Iris pigment epithelial cell (primary cell): ENCODE data around the gene MARK1.
"Not testable (repeated sequence)": the region's sequence is repeated elsewhere in the genome, so short reads cannot be mapped to it uniquely, and the experiment has no call there.

Source experiments
- DNase-seq: peaks from one replicate; pipeline ENCODE4 v3.0.0-alpha.2; 2011; ENCODE audit warnings: low read depth

The MARK1 gene

GRCh38 chr1:220528679-220529501 lies 954 bp downstream of the MARK1 start:
- DNase-seq: no peak

DNA sequence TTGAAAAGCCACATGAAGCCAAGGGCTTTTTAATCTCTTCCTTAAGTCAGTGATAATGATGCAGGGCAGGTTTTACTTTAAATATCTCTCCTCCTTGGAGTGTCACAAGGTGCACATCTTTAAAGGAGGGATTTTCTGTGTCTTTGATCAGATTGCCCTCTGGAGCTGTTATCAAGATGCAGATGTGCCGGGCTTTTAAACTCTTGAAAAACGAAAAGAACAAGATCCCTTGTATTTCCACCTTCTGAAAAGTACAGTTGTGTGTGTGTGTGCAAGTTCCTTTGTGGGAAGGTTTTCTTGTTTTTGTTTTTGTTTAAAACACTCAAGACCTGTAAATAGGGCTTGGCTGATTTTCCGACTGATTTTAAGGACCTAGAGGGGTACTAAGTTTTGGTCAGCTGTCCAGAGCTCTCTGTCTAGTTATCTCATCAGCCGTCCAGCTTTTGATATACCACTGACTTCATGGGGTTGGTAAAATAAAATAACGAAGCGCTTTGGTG lies 1.6 kb downstream of the MARK1 start:
- DNase-seq: no peak

DNA sequence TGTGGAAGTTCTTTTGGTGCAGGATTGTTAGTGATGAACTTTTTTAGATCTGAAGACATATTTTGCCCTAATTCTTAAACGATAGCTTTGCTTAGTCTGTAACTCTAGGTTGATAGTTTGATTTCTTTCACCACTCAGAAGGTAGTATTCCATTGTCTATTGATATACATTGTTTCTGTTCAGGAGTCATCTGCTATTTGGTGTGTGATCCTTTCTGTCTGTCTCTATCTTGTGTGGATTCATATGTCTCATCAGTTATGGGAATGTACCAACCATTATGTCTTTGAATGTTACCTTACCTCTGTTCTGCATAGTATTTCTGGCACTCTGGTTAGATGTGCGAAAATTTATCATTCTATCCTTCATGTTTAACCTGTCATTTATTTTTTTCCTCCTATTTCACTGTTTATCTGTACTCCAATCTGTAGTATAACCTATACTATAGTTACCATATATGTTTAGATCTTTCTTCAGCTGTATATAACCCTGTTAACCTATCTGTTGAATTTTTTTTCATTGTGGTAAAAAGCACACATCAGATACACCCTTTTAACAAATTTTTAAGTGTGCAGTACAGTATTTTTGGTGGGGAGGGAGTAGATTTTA lies 5.7 kb downstream of the MARK1 start:
- no peak for DNase-seq

GRCh38 chr1:220544901-220545303 lies 17.0 kb downstream of the MARK1 start:
- DNase-seq: no peak

DNA sequence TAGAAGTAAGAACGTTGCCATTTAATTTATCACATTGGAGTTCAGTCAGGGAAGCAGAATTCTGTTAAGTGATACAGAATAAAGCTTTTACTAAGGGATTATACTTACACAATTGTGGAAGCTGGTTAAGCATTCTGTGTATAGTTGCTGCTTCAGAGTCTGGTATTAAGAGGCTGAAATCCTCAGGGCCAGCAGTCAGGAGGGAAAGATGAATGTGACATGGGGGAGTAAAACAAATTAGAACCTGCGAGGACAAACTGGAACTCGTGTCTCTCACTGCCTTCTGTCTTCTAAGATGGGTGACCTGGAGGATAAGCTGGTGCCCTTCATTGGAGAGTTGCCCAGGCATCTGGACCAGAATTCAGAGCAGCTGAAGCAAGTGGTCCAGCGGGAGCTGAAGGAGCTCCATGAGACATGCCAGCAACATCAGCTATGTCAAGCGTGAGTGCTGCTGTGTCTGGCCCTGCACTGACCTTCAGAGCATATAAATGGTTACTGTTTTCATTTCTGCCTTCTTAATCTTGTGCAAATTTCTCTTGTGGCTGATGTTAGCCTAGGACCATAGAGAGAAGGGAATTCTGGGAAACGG lies 23.0 kb downstream of the MARK1 start:
- no peak for DNase-seq

DNA sequence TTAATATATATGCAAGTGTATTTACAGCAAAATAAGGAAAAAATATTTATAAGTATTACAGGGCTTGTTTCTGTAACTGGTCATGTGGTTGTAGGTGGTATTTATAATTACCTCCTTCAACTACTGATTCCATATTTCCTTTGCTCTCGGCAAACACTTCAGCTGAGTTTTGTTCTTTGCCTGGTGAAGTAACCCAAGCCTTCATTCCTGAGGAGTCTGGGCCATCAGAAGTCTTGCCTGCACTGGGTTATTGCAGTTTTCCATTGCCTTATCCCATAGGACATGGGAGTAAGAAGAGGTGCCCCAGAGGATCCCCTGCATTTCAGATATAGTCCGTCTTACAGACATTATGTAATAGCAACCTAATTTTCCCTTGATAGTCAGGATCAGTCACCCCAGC lies 23.8 kb downstream of the MARK1 start:
- no peak for DNase-seq

GRCh38 chr1:220552672-220553260 lies 24.8 kb downstream of the MARK1 start:
- DNase-seq: peak; percentile 4

DNA sequence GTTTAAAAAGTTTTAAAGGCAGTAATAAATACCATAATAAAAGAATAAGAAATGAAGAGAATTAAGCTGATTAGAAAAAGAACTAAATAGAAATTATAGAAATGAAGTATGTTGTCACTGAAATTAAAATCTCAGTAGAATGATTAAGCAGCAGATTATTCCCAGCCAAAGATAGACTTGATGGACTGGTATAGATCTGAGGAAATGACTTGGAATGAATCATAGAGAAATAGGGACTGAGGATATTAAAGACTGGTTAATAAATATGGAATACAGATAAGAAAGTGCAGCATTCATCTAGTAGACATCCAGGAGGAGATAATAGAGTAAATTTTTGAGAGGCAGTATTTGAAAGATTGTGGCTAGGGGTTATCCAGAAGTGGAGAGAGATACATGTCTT lies 28.7 kb downstream of the MARK1 start:
- DNase-seq: no peak

DNA sequence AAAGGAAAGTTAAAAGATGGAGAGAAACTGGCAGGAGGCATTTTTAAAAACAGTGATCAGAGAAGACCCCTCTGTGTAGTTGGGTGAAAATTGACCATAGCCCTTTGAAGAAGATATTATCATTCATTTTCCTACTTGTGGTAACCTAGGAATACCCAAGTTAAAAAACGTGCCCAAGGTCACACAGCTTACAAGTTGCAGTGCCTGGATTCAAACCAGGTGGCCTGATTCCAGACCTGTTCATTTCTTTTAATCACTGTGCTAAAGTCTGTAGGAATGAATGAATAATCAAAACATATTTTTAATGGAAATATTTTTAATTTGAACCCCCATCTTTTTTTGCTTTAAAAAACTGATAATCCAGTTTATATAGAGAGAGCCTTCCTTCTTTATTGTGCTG lies 35.6 kb downstream of the MARK1 start:
- DNase-seq: no peak

GRCh38 chr1:220564216-220564615 lies 36.3 kb downstream of the MARK1 start:
- no peak for DNase-seq

GRCh38 chr1:220565670-220566069 lies 37.7 kb downstream of the MARK1 start:
- no peak for DNase-seq

GRCh38 chr1:220566869-220567268 lies 38.9 kb downstream of the MARK1 start:
- DNase-seq: no peak

- DNase-seq: no peak
These were observed 44.5 kb downstream of the MARK1 start for GRCh38 chr1:220572416-220572815.

- DNase-seq: no peak
These were observed 45.9 kb downstream of the MARK1 start for GRCh38 chr1:220573836-220574235.

DNA sequence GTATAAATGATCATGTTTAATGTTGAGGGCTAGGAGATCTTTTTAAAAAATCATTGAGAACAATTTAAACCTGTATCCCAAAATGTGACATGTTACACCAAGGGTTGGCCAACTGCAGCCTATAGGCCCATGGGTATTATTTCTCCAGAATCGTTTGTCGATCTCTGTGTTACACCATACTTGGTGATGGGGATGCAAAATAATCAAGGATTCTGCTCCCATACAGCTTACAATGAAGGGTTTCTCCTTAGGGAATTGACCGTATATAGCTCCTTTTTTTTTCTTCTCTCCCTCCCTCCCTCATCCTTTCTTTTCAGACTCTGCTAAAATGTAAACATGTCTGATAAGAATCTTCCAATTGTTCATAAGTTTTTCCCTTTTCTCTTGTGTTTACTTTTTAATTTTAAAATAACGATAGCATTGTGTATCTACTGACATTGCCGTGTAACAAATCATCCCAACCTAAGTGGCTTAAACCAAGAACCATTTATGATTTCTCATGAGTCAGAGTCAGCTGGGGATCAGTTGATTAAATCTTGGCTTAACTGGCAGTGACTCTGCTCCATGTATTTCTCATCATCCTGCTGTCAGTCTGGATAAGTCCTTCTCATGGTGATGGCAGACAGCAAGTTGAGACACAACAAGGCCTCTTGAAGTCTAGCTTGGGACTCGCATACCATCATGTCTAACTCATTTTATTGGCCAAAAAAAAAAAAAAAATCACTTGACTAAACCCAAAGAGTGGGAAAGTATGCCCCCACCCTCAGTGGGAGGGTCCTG lies 48.0 kb downstream of the MARK1 start:
- no peak for DNase-seq

GRCh38 chr1:220577926-220578325 lies 50.0 kb downstream of the MARK1 start:
- DNase-seq: no peak

DNA sequence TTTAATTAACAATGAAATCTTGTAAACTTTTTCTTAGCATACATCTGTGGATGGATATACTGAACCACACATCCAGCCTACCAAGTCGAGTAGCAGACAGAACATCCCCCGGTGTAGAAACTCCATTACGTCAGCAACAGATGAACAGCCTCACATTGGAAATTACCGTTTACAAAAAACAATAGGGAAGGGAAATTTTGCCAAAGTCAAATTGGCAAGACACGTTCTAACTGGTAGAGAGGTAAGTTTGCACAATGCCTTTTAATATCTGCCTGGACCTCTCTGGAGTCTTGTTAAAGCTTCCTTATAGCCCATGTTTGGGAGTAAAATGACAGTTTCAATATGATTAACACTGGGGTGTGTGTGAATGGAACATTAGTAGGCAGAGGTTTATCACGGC lies 51.4 kb downstream of the MARK1 start:
- DNase-seq: no peak

DNA sequence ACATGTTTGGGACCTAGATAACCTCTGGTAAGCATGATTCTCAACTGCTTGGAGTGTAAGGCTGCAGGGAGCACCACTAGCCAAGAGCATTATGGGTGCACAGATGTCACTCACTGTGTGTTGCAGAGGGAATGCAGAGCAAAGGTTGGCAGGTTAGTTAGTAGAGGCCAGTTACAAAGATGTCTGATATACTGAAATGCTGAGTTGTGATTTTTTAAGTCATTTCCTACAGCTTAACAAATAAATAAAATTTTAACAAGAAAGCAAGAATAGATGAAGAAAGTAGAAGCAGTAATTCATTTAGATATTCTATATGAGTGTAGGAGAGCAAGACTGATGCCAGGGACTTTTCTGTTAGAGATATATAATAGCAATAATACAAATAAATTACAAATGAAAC lies 64.8 kb downstream of the MARK1 start:
- no peak for DNase-seq

DNA sequence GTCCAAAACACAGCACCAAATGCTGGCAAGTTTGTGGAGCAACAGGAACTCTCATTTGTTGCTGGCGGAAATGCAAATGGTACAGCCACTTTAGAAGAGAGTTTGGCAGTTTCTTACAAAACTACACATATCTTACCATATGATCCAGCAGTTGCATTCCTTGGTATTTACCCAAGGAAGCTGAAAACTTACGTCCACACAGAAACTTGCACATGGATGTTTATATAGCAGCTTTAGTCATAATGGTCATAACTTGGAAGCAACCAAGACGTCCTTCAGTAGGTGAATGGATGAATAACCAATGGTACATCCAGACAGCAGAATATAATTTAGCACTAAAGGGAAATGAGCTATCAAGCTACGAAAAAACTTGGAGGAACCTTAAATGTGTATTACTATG lies 66.4 kb downstream of the MARK1 start:
- DNase-seq: peak; percentile 33

- DNase-seq: no peak
These were observed 67.2 kb downstream of the MARK1 start for GRCh38 chr1:220595179-220595578.

DNA sequence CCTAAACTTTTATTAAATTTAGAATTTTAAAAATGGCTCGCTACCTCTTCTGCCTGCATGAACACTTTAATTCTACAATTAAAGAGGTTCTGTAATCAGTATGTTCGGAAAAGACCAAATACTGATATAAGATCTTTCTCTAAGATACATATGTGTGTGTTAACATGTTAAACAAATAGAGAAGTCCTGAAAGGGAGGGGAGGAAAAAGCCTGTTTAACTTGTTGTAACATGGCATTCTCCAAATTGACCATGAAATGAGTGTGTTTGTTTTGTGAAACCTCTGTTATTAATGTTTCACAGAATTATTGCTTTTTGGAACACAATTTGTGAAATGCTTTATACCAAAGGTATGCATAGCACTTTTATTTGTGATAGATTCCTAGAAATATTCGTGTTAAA lies 77.0 kb downstream of the MARK1 start:
- DNase-seq: no peak

- not testable (repeated sequence) for DNase-seq
These were observed 77.7 kb downstream of the MARK1 start for GRCh38 chr1:220605651-220606050.
